IMR-90 (cell line): Measurements from ENCODE around the gene ACVR2B. TPM values are rescaled to one million over a fixed set of nuclear protein-coding genes. Genes with fewer than 3 reads are reported as not detected.
A peak's percentile ranks its signal among the peaks of the same experiment; 100 is the strongest.

ENCODE experiments used
- ATAC-seq: fragments of 200-7000 bp; cut with Tn5 transposase; 2 replicates; pipeline ENCODE4 v1.9.1; 2020; ENCODE audit warnings: low read depth, mild to moderate bottlenecking, moderate library complexity
- BruUV-seq: library from RNA; stranded (reverse); fragments of 400-500 nt; replicated peaks from 2 replicates; lab custom pipeline; 2021; lab: Mats Ljungman, UMichigan
- CTCF ChIA-PET: fragments of 300-600 bp; formaldehyde crosslinking; extraction: SDS; loops from one replicate; lab custom pipeline; 2021; ENCODE audit warnings: antibody characterized with exemption; lab: Yijun Ruan, JAX
- POLR2A ChIA-PET: fragments of 300-600 bp; sonication (Branson Sonifier 250); formaldehyde crosslinking; loops from one replicate; lab custom pipeline; 2022; ENCODE audit warnings: antibody characterized with exemption; ENCODE audit not compliant: unreplicated experiment; lab: Charles Lee
- DNase-seq: peaks from one replicate; pipeline ENCODE4 v3.0.0; 2013
- H2AFZ ChIP-seq: replicated peaks from 2 replicates; pipeline ENCODE3; 2013; ENCODE audit warnings: low read length, mild to moderate bottlenecking; ENCODE audit not compliant: poor library complexity
- H2AK5ac ChIP-seq: 2 replicates; pipeline ENCODE4 v1.6.1; 2013; ENCODE audit warnings: low read depth, low read length, inconsistent platforms
- H2AK9ac ChIP-seq: replicated peaks from 2 replicates; pipeline ENCODE3; 2013; ENCODE audit warnings: mild to moderate bottlenecking, low read depth, low read length, moderate library complexity; ENCODE audit not compliant: poor library complexity
- H2BK120ac ChIP-seq: 2 replicates; pipeline ENCODE4 v1.6.1; 2013; ENCODE audit warnings: low read depth, low read length, inconsistent platforms
- H2BK15ac ChIP-seq: 3 replicates; pipeline ENCODE4 v1.6.1; 2013; ENCODE audit warnings: low read depth, low read length, inconsistent platforms
- H2BK20ac ChIP-seq: 2 replicates; pipeline ENCODE4 v1.6.1; 2013; ENCODE audit warnings: low read depth, mild to moderate bottlenecking, inconsistent platforms, low read length, moderate library complexity
- H2BK5ac ChIP-seq: 2 replicates; pipeline ENCODE4 v1.6.1; 2013; ENCODE audit warnings: mild to moderate bottlenecking, low read depth, low read length, inconsistent platforms; ENCODE audit not compliant: poor library complexity, severe bottlenecking
- H3K14ac ChIP-seq: replicated peaks from 2 replicates; pipeline ENCODE4 v1.6.1; 2013; ENCODE audit warnings: low read depth, low read length, inconsistent platforms
- H3K18ac ChIP-seq: 2 replicates; pipeline ENCODE4 v1.6.1; 2013; ENCODE audit warnings: low read depth, low read length, control low read depth
- H3K23ac ChIP-seq: 2 replicates; pipeline ENCODE4 v1.6.1; 2013; ENCODE audit warnings: low read depth, low read length, inconsistent platforms
- H3K27ac ChIP-seq: 2 replicates; pipeline ENCODE4 v1.5.1; 2013; ENCODE audit warnings: mild to moderate bottlenecking, control low read depth, low read length; ENCODE audit not compliant: insufficient read depth
- H3K27me3 ChIP-seq: 2 replicates; pipeline ENCODE4 v1.6.1; 2013; ENCODE audit warnings: low read length; ENCODE audit not compliant: control insufficient read depth, insufficient read depth
- H3K36me3 ChIP-seq: 2 replicates; pipeline ENCODE4 v1.6.1; 2013; ENCODE audit warnings: low read length, mixed read lengths; ENCODE audit not compliant: control insufficient read depth, insufficient read depth
- H3K4ac ChIP-seq: 2 replicates; pipeline ENCODE4 v1.6.1; 2013; ENCODE audit warnings: low read depth, low read length, inconsistent platforms
- H3K4me1 ChIP-seq: 2 replicates; pipeline ENCODE4 v1.6.1; 2013; ENCODE audit warnings: low read length, mixed read lengths; ENCODE audit not compliant: control insufficient read depth, insufficient read depth
- H3K4me2 ChIP-seq: 2 replicates; pipeline ENCODE4 v1.6.1; 2013; ENCODE audit warnings: low read depth, mild to moderate bottlenecking, control low read depth, low read length, moderate library complexity
- H3K4me3 ChIP-seq: 2 replicates; pipeline ENCODE4 v1.5.1; 2013; ENCODE audit warnings: low read depth, mild to moderate bottlenecking, control low read depth, low read length, moderate library complexity; ENCODE audit not compliant: insufficient read depth
- H3K56ac ChIP-seq: 2 replicates; pipeline ENCODE4 v1.6.1; 2013; ENCODE audit warnings: low read length, inconsistent platforms; ENCODE audit not compliant: insufficient read depth; ENCODE audit errors: extremely low read depth
- H3K79me1 ChIP-seq, 2 experiments: 2 replicates each; pipeline ENCODE4 v1.6.1; 2013; ENCODE audit warnings: low read length in 2 of 2, inconsistent platforms in 1 of 2, low read depth in 1 of 2
- H3K9ac ChIP-seq: 2 replicates; pipeline ENCODE4 v1.6.1; 2013; ENCODE audit warnings: low read depth, low read length, control low read depth
- H3K9me1 ChIP-seq: 2 replicates; pipeline ENCODE4 v1.6.1; 2013; ENCODE audit warnings: low read length, inconsistent platforms; ENCODE audit not compliant: insufficient read depth
- H3K9me3 ChIP-seq: 2 replicates; pipeline ENCODE4 v1.6.1; 2013; ENCODE audit warnings: low read length; ENCODE audit not compliant: control insufficient read depth, insufficient read depth
- H4K20me1 ChIP-seq: 2 replicates; pipeline ENCODE4 v1.6.1; 2013; ENCODE audit warnings: low read length, inconsistent platforms; ENCODE audit not compliant: insufficient read depth
- H4K5ac ChIP-seq: 2 replicates; pipeline ENCODE4 v1.6.1; 2013; ENCODE audit warnings: mild to moderate bottlenecking, low read depth, low read length, control low read depth
- H4K8ac ChIP-seq, 2 experiments: 2 replicates each; pipeline ENCODE4 v1.6.1; 2013; ENCODE audit warnings: low read depth in 2 of 2, low read length in 2 of 2, control low read depth in 1 of 2, inconsistent platforms in 1 of 2
- H4K91ac ChIP-seq: 2 replicates; pipeline ENCODE4 v1.6.1; 2013; ENCODE audit warnings: low read depth, low read length, inconsistent platforms; ENCODE audit not compliant: insufficient read depth
- CEBPB ChIP-seq: IDR thresholded peaks from 2 replicates; pipeline ENCODE4 v1.6.1; 2012; ENCODE audit warnings: low read depth, low read length, improper control_type of control experiment
- FOS ChIP-seq: fragments of 150-350 bp; IDR thresholded peaks from 2 replicates; pipeline ENCODE4 v1.6.1; 2016; ENCODE audit warnings: low read depth, low read length
- WGBS, 2 experiments: methylation state at CpG; one replicate each; pipeline versions ENCODE4 v1.1.5 to v1.1.7; 2013; ENCODE audit warnings: missing lambda C conversion rate in 2 of 2; ENCODE audit not compliant: insufficient read length in 1 of 2; ENCODE audit errors: extremely low coverage in 2 of 2; 5-methylcytosine and 5-hydroxymethylcytosine counted together
- dilution Hi-C: fragments of 300-500 bp; cut with HindIII; formaldehyde crosslinking; loops from one replicate; pipeline ENCODE4 v1.14.3; 2018; ENCODE audit warnings: low sequenced_read_pairs; ENCODE audit not compliant: unreplicated experiment
- in situ Hi-C: fragments of 300-500 bp; cut with MboI; formaldehyde crosslinking; loops from 3 replicates; pipeline ENCODE4 v1.14.3; 2019; ENCODE audit warnings: low sequenced_read_pairs, inconsistent platforms, mixed read lengths
- intact Hi-C: fragments of 100-400 bp; cut with micrococcal nuclease; formaldehyde crosslinking; loops from 2 replicates; pipeline ENCODE4 v1.10.0; 2022
- polyA plus RNA-seq, 3 experiments: library from polyadenylated mRNA; depleted of rRNA; stranded (reverse); fragments of >200 nt; gene quantifications; 2 replicates each; pipeline ENCODE4 v1.2.3, GENCODE V29; 2012; ENCODE audit warnings: low replicate concordance in 1 of 3
- total RNA-seq: library from RNA; depleted of rRNA; stranded (reverse); fragments of >200 nt; gene quantifications from 2 replicates; pipeline ENCODE4 v1.2.3, GENCODE V29; 2012

Gene ACVR2B
- total and polyA plus RNA-seq, 2 of the 4 experiments (the other 2 are of a cell fraction), result 0.60 to 1.3 TPM

DNA sequence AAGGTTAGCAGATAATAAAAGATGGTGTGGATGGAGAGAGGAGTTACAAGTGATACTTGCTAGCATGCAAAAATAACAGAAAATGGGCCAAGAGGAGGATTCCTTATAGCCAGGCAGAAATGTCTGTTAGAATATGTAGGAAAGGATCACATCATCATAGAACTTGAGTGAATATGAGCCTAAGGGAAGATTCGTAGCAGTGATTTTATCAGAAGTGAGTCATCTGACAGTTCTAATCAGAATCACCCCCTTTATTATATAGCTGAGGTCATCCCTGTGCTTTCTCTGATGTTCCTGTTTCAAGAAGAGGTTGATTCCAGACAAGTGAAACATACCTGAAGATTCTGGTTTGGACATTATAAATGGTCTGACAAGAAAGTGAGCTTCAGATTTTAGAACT is 65.3 kb downstream of the ACVR2B start:
- DNase-seq (peak; percentile 77), ATAC-seq (peak; percentile 67)
- Histone ChIP-seq H2BK120ac (no peak overlapping the region), H3K36me3 (peaks cover 9% of the 10 kb centered on the region; the same call in 1 of the 2 replicates), H4K91ac (no peak overlapping the region), H2BK5ac (no peak overlapping the region), H2AK9ac (no peak overlapping the region), H3K9ac (no peak overlapping the region), H2BK15ac (no peak overlapping the region), H2BK20ac (no peak overlapping the region), H3K14ac (no peak overlapping the region), H2AFZ (no peak overlapping the region), H3K56ac (no peak overlapping the region), H3K27me3 (no peaks in the 10 kb centered on the region), H3K4me2 (no peak overlapping the region), H4K20me1 (no peaks in the 10 kb centered on the region), H3K4me3 (no peak overlapping the region), H3K4ac (no peak overlapping the region), H3K9me3 (no peaks in the 10 kb centered on the region), H3K27ac (no peak overlapping the region), H4K5ac (no peak overlapping the region), H3K79me1 (peaks cover 0 to 3% of the 10 kb centered on the region in 2 experiments; a peak in 2 of 4 replicates), H3K23ac (no peak overlapping the region), H4K8ac (no peak overlapping the region), H2AK5ac (no peak overlapping the region), H3K4me1 (peaks cover 3% of the 10 kb centered on the region), H3K9me1 (no peaks in the 10 kb centered on the region; the same call in 1 of the 2 replicates), H3K18ac (no peak overlapping the region)
- ChIA-PET POLR2A (no interaction called here), CTCF (interaction anchor here (1.7 to 5.1 kb wide), 5 partner anchors 9 to 481 kb away, joined by 4 to 32 read pairs (median 11); partner anchors contain the start of gene EXOG)
- intact Hi-C loops, result loop anchor here (1.0 kb wide), 1 partner anchor 135 kb away; no protein-coding TSS in a partner anchor
- in situ Hi-C loops, result no loop called here
- no TSS peak for BruUV-seq
- WGBS, 2 experiments, result no CpG with 5 or more reads among the region's 1 CpG
- TF ChIP-seq CEBPB (no peak), FOS (peak; percentile 59)
- dilution Hi-C loops, result no loop called here
